HG02642 (cell line): ENCODE data around the gene CATSPER3.
"Not testable (repeated sequence)": the region's sequence is repeated elsewhere in the genome, so short reads cannot be mapped to it uniquely, and the experiment has no call there.

ENCODE experiments used
- ATAC-seq: cut with Tn5 transposase; IDR thresholded peaks from one replicate; pipeline ENCODE4 v1.9.1; 2021; ENCODE audit warnings: mild to moderate bottlenecking; ENCODE audit not compliant: unreplicated experiment, poor library complexity

CATSPER3 gene

GRCh38 chr5:134969166-134969565, 1.5 kb downstream of the CATSPER3 start:
- no peak for ATAC-seq

- no peak for ATAC-seq
Measured at GRCh38 chr5:134975078-134975715, 7.5 kb downstream of the CATSPER3 start.

GRCh38 chr5:134975843-134976242, 8.1 kb downstream of the CATSPER3 start:
- ATAC-seq: no peak

GRCh38 chr5:134976841-134977240, 9.1 kb downstream of the CATSPER3 start:
- no peak for ATAC-seq

- ATAC-seq: no peak
Measured at GRCh38 chr5:134979416-134979815, 11.7 kb downstream of the CATSPER3 start.

GRCh38 chr5:134982230-134982629, 14.5 kb downstream of the CATSPER3 start:
- no peak for ATAC-seq

- ATAC-seq: no peak
Measured at GRCh38 chr5:134989266-134989830, 21.6 kb downstream of the CATSPER3 start.

- not testable (repeated sequence) for ATAC-seq
Measured at GRCh38 chr5:134990183-134990582, 22.5 kb downstream of the CATSPER3 start.

- no peak for ATAC-seq
Measured at GRCh38 chr5:134992148-134992547, 24.4 kb downstream of the CATSPER3 start.

- no peak for ATAC-seq
Measured at GRCh38 chr5:134993161-134993560, 25.5 kb downstream of the CATSPER3 start.

GRCh38 chr5:134994560-134995156, 27.0 kb downstream of the CATSPER3 start:
- ATAC-seq: no peak

GRCh38 chr5:134995850-134996402, 28.2 kb downstream of the CATSPER3 start:
- no peak for ATAC-seq

GRCh38 chr5:134997015-134997414, 29.3 kb downstream of the CATSPER3 start:
- ATAC-seq: no peak

- not testable (repeated sequence) for ATAC-seq
Measured at GRCh38 chr5:134998068-134998467, 30.4 kb downstream of the CATSPER3 start.

GRCh38 chr5:135004376-135004775, 36.7 kb downstream of the CATSPER3 start:
- no peak for ATAC-seq

GRCh38 chr5:135005076-135005475, 37.4 kb downstream of the CATSPER3 start:
- ATAC-seq: no peak

- no peak for ATAC-seq
Measured at GRCh38 chr5:135007305-135007704, 39.6 kb downstream of the CATSPER3 start.

- ATAC-seq: no peak
Measured at GRCh38 chr5:135007749-135008363, 40.1 kb downstream of the CATSPER3 start.

- no peak for ATAC-seq
Measured at GRCh38 chr5:135008556-135008955, 40.8 kb downstream of the CATSPER3 start.

- no peak for ATAC-seq
Measured at GRCh38 chr5:135008981-135009735, 41.5 kb downstream of the CATSPER3 start.
